ENCODE measurements around the gene CDH23. TPM values are rescaled to one million over a fixed set of nuclear protein-coding genes. Genes with fewer than 3 reads are reported as not detected.

The CDH23 gene
- total RNA-seq, 1 donor from 2014 or later, result 4.5 TPM

- Histone ChIP-seq H3K27me3 (ENCODE audit: low read depth) (no peaks in the 10 kb centered on the region), H3K9me3 (replicated peaks) (peaks cover 4% of the 10 kb centered on the region), H3K4me3 (no peak overlapping the region), H3K27ac (replicated peaks) (no peak overlapping the region), H3K36me3 (no peaks in the 10 kb centered on the region), H3K4me1 (peaks cover 6% of the 10 kb centered on the region)
- intact Hi-C loops (cut with micrococcal nuclease), result no loop called here
- no peak for TF ChIP-seq CTCF (IDR thresholded peaks at IDR 0.05; ENCODE audit: borderline replicate concordance)
- no peak for DNase-seq
Observed at GRCh38 chr10:71659111-71659634, 262.5 kb downstream of the CDH23 start.

DNA sequence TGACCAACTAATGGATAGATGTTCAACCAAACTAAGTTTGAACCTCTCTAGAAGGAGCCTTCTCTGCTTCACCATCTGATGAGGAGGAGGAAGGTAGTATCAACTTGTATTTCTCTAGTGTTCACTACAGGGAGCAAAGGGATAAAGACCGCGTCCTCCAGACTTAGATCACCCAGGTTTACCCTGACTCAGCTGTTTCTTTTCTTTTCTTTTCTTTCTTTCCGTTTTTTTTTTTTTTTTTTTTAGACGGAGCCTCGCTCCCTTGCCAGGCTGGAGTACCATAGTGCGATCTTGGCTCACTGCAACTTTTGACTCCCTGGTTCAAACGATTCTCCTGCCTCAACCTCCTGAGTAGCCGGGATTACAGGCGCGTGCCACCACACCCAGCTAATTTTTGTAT, 263.0 kb downstream of the CDH23 start:
- intact Hi-C loops (cut with micrococcal nuclease), result no loop called here
- no peak for DNase-seq
- TF ChIP-seq CTCF (IDR thresholded peaks at IDR 0.05; ENCODE audit: borderline replicate concordance), result no peak
- Histone ChIP-seq H3K27me3 (ENCODE audit: low read depth) (no peaks in the 10 kb centered on the region), H3K9me3 (replicated peaks) (peaks cover 4% of the 10 kb centered on the region), H3K27ac (replicated peaks) (no peak overlapping the region), H3K36me3 (no peaks in the 10 kb centered on the region), H3K4me3 (no peak overlapping the region), H3K4me1 (peaks cover 6% of the 10 kb centered on the region)

DNA sequence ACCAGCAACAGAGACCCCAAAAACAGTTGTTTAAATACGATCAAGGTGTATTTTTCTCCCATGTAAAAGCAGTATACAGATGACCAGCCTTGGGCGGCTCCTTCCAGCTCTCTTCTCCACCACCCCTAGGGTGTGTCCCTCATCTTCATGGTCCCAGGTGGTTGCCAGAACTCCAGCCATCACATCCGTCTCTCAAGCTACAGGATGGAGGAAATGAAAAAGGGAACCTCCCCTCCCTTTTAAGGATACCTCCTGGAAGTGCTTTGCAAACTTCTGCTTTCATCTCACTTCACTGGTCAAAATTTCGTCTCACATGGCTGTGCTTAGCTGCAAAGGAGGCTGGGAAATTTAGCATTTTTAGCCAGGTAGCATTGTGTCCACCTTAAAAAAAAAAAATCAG, 263.6 kb downstream of the CDH23 start:
- Histone ChIP-seq H3K9me3 (replicated peaks) (peaks cover 4% of the 10 kb centered on the region), H3K4me1 (peaks cover 6% of the 10 kb centered on the region), H3K27ac (replicated peaks) (no peak overlapping the region), H3K27me3 (ENCODE audit: low read depth) (no peaks in the 10 kb centered on the region), H3K36me3 (no peaks in the 10 kb centered on the region), H3K4me3 (no peak overlapping the region)
- TF ChIP-seq CTCF (IDR thresholded peaks at IDR 0.05; ENCODE audit: borderline replicate concordance), result no peak
- DNase-seq, result no peak
- intact Hi-C loops (cut with micrococcal nuclease), result no loop called here

DNA sequence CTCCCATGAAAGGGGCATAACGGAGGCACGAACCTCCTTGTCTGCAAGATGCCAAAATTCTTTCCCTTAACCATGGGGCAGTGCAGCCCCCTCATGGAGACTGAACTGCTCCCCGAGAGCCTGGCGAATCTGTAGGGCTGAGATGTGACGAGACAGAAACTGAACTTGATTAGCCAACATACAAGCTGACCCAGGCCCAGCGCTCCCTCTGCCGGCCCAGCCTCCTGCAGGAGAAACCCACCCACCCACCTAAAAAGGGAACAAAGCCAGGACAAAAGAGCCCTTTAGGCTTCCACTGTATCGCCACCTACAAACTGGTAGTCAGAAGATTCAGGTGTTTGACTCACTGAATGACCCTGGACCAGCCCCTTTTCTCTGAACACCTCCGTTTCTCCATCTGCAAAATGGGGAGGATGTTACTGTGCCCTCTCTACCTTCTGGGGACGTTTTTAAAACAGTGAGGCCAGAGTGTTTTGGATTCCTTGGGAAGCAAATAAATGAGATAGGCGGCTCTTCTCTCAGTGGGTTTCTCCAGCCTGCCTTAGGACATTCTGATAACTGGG, 264.4 kb downstream of the CDH23 start:
- Histone ChIP-seq H3K4me1 (peaks cover 2% of the 10 kb centered on the region), H3K27ac (replicated peaks) (no peak overlapping the region), H3K27me3 (ENCODE audit: low read depth) (no peaks in the 10 kb centered on the region), H3K36me3 (no peaks in the 10 kb centered on the region), H3K9me3 (replicated peaks) (peaks cover 4% of the 10 kb centered on the region), H3K4me3 (no peak overlapping the region)
- no peak for DNase-seq
- TF ChIP-seq CTCF (IDR thresholded peaks at IDR 0.05; ENCODE audit: borderline replicate concordance), result no peak
- intact Hi-C loops (cut with micrococcal nuclease), result no loop called here

DNA sequence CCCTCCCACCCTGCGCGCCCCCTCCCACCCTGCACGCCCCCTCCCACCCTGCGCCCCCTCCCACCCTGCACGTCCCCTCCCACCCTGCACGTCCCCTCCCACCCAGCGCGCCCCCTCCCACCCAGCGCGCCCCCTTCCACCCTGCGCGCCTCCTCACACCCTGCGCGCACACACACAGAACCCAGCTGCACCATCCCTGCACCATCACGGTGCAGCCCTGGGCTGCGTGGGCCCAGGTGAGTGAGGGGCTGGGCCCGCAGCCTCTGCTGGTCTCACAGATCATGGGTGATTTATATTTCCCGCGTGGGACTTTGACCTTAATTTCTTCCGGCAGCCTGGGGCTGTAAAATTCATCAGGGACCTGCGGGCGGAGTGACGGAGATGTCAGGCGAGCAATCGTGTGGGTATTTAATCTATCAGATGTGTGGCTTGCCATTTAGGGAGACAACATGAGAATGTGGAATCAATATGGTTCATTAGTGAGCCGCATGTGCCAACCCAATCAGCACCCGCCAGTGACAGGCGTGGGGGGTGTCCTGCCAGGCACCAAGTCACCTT, 265.1 kb downstream of the CDH23 start:
- DNase-seq, result no peak
- no peak for TF ChIP-seq CTCF (IDR thresholded peaks at IDR 0.05; ENCODE audit: borderline replicate concordance)
- H3K27ac ChIP-seq (replicated peaks), result no peak overlapping the region
- no peaks in the 10 kb centered on the region for H3K36me3 ChIP-seq
- no peaks in the 10 kb centered on the region for H3K27me3 ChIP-seq (ENCODE audit: low read depth)
- intact Hi-C loops (cut with micrococcal nuclease), result no loop called here
- no peak overlapping the region for H3K4me3 ChIP-seq
- H3K4me1 ChIP-seq, result no peaks in the 10 kb centered on the region
- peaks cover 4% of the 10 kb centered on the region for H3K9me3 ChIP-seq (replicated peaks)
